HepG2 (cell line): ENCODE measurements around the gene MAPRE3. TPM values are rescaled to one million over a fixed set of nuclear protein-coding genes. Genes with fewer than 3 reads are reported as not detected.
A peak's percentile ranks its signal among the peaks of the same experiment; 100 is the strongest.

Experiments used
- FIP1L1 ChIP-seq: fragments of 200-400 bp; formaldehyde crosslinking; IDR thresholded peaks from 2 replicates; pipeline ENCODE4 v1.6.1; 2018; ENCODE audit warnings: low read depth, mild to moderate bottlenecking, low read length, moderate library complexity, borderline replicate concordance; ENCODE audit not compliant: insufficient read depth
- FOXK1 ChIP-seq: sonication (generic); formaldehyde crosslinking; IDR thresholded peaks from 2 replicates; pipeline ENCODE4 v1.4.0; 2020; ENCODE audit warnings: low read depth, missing genetic modification reagents, borderline replicate concordance
- GATA4 ChIP-seq: sonication (generic); IDR thresholded peaks from 2 replicates; pipeline ENCODE4 v1.6.1; 2016; ENCODE audit warnings: antibody characterized with exemption, low read depth, borderline replicate concordance
- MBD4 ChIP-seq: IDR thresholded peaks from 2 replicates; pipeline ENCODE4 v1.6.1; 2012; ENCODE audit warnings: low read length, inconsistent platforms, borderline replicate concordance
- MIXL1 ChIP-seq: IDR thresholded peaks from 2 replicates; pipeline ENCODE4 v1.6.1; 2016
- MXD3 ChIP-seq: IDR thresholded peaks from 2 replicates; pipeline ENCODE4 v1.6.1; 2016; ENCODE audit warnings: mild to moderate bottlenecking, missing biosample characterization, missing genetic modification reagents
- NFIC ChIP-seq: IDR thresholded peaks from 2 replicates; pipeline ENCODE4 v1.6.1; 2012; ENCODE audit warnings: mild to moderate bottlenecking, low read length, inconsistent platforms
- PRMT3 ChIP-seq: sonication (generic); formaldehyde crosslinking; IDR thresholded peaks from 2 replicates; pipeline ENCODE4 v1.8.1; 2022; ENCODE audit warnings: low read depth, mild to moderate bottlenecking, moderate library complexity, missing genetic modification reagents, borderline replicate concordance
- RFX5 ChIP-seq: IDR thresholded peaks from 2 replicates; pipeline ENCODE4 v1.6.1; 2011; ENCODE audit warnings: low read depth, low read length, improper control_type of control experiment
- SALL1 ChIP-seq: sonication (generic); formaldehyde crosslinking; IDR thresholded peaks from 2 replicates; pipeline ENCODE4 v1.8.0; 2022; ENCODE audit warnings: mild to moderate bottlenecking, missing genetic modification reagents
- STAG1 ChIP-seq: sonication (generic); formaldehyde crosslinking; IDR thresholded peaks from 2 replicates; pipeline ENCODE4 v1.4.0; 2020; ENCODE audit warnings: missing genetic modification reagents
- TARDBP ChIP-seq: sonication (generic); formaldehyde crosslinking; IDR thresholded peaks from 2 replicates; pipeline ENCODE4 v1.8.0; 2022; ENCODE audit warnings: mild to moderate bottlenecking, missing genetic modification reagents
- TERF1 ChIP-seq: sonication (generic); formaldehyde crosslinking; IDR thresholded peaks from 2 replicates; pipeline ENCODE4 v1.8.0; 2022; ENCODE audit warnings: mild to moderate bottlenecking, missing genetic modification reagents, moderate library complexity
- ZNF280D ChIP-seq: sonication (generic); formaldehyde crosslinking; IDR thresholded peaks from 2 replicates; pipeline ENCODE4 v1.5.1; 2020; ENCODE audit warnings: mild to moderate bottlenecking, missing genetic modification reagents
- ZNF281 ChIP-seq: sonication (generic); formaldehyde crosslinking; IDR thresholded peaks from 2 replicates; pipeline ENCODE4 v1.4.0; 2020; ENCODE audit warnings: missing genetic modification reagents, borderline replicate concordance
- ZNF282 ChIP-seq: fragments of 450-650 bp; IDR thresholded peaks from 2 replicates; pipeline ENCODE4 v1.6.1; 2018; ENCODE audit not compliant: partially characterized antibody
- ZNF329 ChIP-seq: sonication (generic); formaldehyde crosslinking; IDR thresholded peaks from 2 replicates; pipeline ENCODE4 v1.9.0; 2021; ENCODE audit warnings: low read depth, mild to moderate bottlenecking, missing genetic modification reagents
- ZNF335 ChIP-seq: sonication (generic); formaldehyde crosslinking; IDR thresholded peaks from 2 replicates; pipeline ENCODE4 v1.4.0; 2020; ENCODE audit warnings: missing genetic modification reagents
- ZNF414 ChIP-seq: sonication (generic); formaldehyde crosslinking; IDR thresholded peaks from 2 replicates; pipeline ENCODE4 v1.5.0; 2020; ENCODE audit warnings: missing genetic modification reagents
- ZNF678 ChIP-seq: sonication (generic); formaldehyde crosslinking; IDR thresholded peaks from 2 replicates; pipeline ENCODE4 v1.4.0; 2020; ENCODE audit warnings: mild to moderate bottlenecking, missing genetic modification reagents
- polyA plus RNA-seq, 8 experiments: library from polyadenylated mRNA; depleted of rRNA in 3 of 8; stranded (reverse) in 7 of 8; unstranded in 1 of 8; fragments of >200 nt; fragmentation: Illumina TruSeq in 4 of 8; extraction: Trizol in 4 of 8; gene quantifications; 2 replicates each; pipeline versions ENCODE4 v1.2.1 to v1.2.3, GENCODE V29; 2011 to 2016; ENCODE audit warnings: low read depth in 4 of 8, missing spikeins in 1 of 8, mixed read lengths in 1 of 8; ENCODE audit not compliant: insufficient read depth in 1 of 8
- total RNA-seq, 5 experiments: library from RNA; depleted of rRNA; stranded (reverse); fragments of >200 nt; fragmentation: Illumina TruSeq; extraction: Trizol; gene quantifications; 2 replicates each; pipeline ENCODE4 v1.2.3, GENCODE V29; 2016; ENCODE audit warnings: low read depth in 1 of 5

Gene MAPRE3
- total and polyA plus RNA-seq, 2 of the 13 experiments (the other 11 are each of a cell fraction or from before 2014, with no cell fraction given), result 0.31 to 0.91 TPM

- TF ChIP-seq NFIC (peak; percentile 74), PRMT3 (CRISPR knock-in tag) (peak; percentile 90; the same call in 1 of the 2 replicates), MBD4 (peak; percentile 98; the same call in 1 of the 2 replicates), ZNF678 (CRISPR knock-in tag) (peak; percentile 94; the same call in 1 of the 2 replicates), MXD3 (CRISPR knock-in tag) (peak; percentile 98), ZNF281 (CRISPR knock-in tag) (no peak; the same call in 1 of the 2 replicates), GATA4 (peak; percentile 8; the same call in 1 of the 2 replicates), RFX5 (0 out of 2 replicates have a peak, but pooled peaks have one; percentile 28), MIXL1 (CRISPR knock-in tag) (no peak), ZNF280D (CRISPR knock-in tag) (peak; percentile 93), TARDBP (CRISPR knock-in tag) (peak; percentile 60; the same call in 1 of the 2 replicates), TERF1 (CRISPR knock-in tag) (no peak), ZNF329 (peak; percentile 73; the same call in 1 of the 2 replicates), SALL1 (CRISPR knock-in tag) (peak; percentile 95), ZNF282 (no peak), ZNF414 (CRISPR knock-in tag) (peak; percentile 93; the same call in 1 of the 2 replicates), ZNF335 (CRISPR knock-in tag) (peak; percentile 83), STAG1 (CRISPR knock-in tag) (peak; percentile 31), FIP1L1 (no peak), FOXK1 (CRISPR knock-in tag) (no peak; the same call in 1 of the 2 replicates)
Observed at GRCh38 chr2:27050996-27051901, 80.8 kb downstream of the MAPRE3 start, which contains the start of gene AGBL5 (continued).
